Right hindlimb (tissue), 1 donor: Measurements from ENCODE around the gene GRAP2.
"Not testable (repeated sequence)": the region's sequence is repeated elsewhere in the genome, so short reads cannot be mapped to it uniquely, and the experiment has no call there.

Experiments
- DNase-seq: peaks from one replicate; pipeline ENCODE4 v3.0.0-alpha.2; 2018

Gene GRAP2

GRCh38 chr22:39898997-39899396, 1.9 kb upstream of the GRAP2 start:
- DNase-seq, result no peak

DNA sequence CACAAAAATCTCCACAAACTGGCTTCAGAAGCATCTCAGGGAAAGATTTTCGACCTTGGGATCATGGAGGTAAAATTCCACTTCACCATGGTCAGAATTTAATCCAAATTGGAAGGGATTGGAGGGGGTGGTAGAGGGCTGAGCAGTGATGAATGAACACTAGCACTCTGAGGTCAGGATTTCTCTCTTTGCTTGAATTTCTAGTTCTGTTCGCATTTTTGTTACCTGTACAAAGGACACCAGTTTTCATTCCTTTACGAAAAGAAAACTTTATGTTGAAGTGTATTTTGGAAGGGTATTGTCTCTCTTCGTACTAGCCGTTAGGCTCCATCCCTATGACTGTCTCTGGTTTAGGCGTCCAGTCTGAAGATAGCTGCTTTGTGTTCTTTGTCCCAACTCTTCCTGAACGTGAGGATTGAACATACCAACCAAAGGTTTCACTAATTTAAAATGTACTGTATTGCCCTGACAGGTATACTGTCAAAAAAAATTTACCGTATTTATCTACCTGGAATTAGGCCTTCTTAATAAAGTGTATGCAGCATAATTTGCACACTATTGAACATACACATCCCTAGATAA, 772 bp downstream of the GRAP2 start:
- no peak for DNase-seq

GRCh38 chr22:39904024-39904423, 3.1 kb downstream of the GRAP2 start:
- DNase-seq, result not testable (repeated sequence)

DNA sequence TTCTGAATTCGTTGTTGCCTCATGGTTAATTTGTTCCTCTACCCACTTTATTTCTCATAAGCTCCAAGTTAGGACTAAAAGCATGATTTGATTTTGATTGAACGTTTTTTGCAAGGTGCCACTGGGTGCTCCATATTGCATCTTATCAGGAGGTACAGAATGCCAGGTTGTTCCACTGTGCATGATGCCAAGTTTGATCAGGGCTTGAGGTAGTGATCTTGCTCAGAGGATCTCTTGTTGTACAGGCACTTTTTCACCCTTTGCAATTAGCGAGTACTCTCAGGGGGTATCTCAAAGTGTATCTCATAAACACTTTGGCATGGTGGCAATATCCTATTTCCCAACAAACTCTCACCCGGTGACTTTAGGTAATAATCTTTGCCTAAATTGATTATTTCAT, 4.0 kb downstream of the GRAP2 start:
- DNase-seq, result no peak

GRCh38 chr22:39905687-39906086, 4.8 kb downstream of the GRAP2 start:
- no peak for DNase-seq

DNA sequence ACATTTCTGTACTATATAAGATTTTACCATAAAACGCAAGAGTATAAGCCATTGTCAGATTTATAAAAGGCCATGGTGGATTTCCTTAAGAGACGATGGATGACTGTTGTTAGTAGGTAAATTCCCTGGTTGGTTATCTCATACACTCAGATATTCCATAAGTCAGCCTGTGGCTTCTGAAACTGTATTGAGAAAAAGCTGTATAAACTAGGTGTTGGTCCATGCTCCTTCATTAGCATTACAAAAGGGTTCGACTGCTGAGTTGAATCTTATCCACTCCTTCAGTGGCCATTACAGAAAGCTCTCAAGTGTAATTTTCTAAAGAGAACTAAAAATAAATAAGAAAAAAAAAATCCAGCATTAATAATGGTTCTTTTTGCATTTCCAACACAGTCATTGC, 5.3 kb downstream of the GRAP2 start:
- no peak for DNase-seq

DNA sequence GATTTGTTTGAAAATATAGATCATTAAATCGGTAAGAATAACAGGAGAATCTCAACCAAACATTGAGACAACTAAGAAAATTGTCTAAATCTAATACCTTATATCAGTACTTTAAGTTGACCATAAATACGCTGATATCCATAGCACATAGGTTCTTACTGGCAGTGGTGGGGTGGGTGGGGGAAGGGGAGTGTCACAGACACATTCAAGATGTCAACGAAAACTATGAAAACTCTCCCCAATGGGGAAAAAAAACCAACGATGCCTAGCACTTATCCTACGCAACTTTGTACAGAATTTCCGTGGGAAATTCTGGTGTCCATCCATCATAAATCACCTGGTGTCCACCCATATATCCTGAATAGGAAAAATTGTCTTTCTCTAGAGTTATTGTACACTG, 6.2 kb downstream of the GRAP2 start:
- no peak for DNase-seq

DNA sequence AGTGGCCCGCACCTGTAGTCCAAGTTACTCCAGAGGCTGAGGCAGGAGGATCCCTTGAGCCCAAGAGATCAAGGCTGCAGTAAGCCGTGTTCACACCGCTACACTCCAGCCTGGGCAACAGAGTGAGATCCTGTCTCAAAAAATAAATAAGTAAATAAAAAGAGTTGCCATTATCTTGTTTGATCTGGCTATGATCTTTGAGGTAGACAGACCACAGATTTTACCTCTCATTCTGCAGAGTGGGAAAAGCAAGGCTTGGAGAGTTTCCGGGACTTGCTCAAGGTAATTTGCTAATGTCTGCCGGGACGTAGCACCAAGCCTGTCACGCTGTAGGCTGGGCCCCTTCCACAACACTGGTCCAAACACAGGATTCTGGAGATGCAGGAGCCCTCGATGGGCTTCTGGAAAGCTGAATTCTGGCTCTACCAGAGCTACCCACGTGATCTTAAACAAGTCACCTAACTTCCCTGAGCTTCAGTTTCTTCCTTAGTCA, 6.8 kb downstream of the GRAP2 start:
- DNase-seq, result no peak

DNA sequence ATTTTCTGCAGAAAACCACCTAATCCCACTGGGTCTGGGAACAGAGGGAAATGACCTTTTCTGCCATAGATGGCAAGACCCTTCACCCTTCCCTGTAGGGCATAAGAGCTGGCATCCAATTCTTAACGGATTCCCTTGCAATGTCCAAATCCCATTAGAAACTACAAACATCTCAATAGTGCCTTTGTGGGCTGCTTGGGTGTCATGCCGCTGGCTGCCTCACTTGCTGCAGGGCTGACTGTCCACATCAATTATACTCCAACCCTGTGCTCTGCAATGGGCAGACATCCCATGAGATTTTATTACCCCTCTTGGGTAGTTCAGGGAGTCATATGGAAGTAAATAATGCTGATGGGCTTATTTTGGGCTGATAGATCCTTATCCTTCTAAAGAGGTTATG, 7.3 kb downstream of the GRAP2 start:
- no peak for DNase-seq

- no peak for DNase-seq
Measured at GRCh38 chr22:39908737-39909136, 7.9 kb downstream of the GRAP2 start.

- DNase-seq, result no peak
Measured at GRCh38 chr22:39910876-39911613, 10.2 kb downstream of the GRAP2 start.

DNA sequence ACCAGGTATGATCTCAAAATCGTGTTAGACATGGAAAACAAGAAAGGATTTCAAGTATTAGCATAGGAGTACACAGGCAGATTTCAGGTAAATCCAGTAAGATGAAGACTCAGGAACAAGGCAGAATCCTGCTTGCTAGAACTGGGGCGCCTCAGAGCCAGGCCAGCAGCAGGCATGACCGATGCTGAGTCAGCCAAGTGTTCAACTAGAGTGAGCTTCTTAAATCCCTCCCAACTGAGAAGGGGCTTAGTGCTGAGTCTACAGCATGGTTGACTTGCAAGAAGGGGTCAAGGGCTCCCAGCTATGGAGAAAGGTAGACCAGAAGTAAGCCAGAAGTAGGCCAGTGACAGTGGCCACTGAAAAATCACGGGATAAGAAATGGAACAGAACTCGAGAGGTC, 12.4 kb downstream of the GRAP2 start:
- DNase-seq, result no peak

- no peak for DNase-seq
Measured at GRCh38 chr22:39913886-39914285, 13.0 kb downstream of the GRAP2 start.

DNA sequence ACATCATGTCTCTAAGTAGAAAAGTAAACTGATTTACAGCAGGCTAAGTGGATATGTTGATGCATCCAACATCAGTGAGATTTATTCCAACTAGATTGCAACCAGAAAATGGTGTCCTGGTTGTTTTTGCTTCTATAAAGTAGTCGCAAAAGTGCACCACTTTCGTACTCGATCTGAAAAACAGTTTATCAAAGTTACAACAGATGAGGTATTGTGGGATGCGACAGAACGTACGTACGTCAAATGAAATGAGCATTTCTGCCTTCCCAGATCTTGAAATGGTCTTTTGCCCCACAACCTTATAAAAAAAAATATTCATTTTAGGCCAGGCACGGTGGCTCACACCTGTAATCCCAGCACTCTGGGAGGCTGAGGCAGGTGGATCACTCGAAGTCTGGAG, 13.7 kb downstream of the GRAP2 start:
- DNase-seq, result no peak

GRCh38 chr22:39915295-39915726, 14.4 kb downstream of the GRAP2 start:
- no peak for DNase-seq

DNA sequence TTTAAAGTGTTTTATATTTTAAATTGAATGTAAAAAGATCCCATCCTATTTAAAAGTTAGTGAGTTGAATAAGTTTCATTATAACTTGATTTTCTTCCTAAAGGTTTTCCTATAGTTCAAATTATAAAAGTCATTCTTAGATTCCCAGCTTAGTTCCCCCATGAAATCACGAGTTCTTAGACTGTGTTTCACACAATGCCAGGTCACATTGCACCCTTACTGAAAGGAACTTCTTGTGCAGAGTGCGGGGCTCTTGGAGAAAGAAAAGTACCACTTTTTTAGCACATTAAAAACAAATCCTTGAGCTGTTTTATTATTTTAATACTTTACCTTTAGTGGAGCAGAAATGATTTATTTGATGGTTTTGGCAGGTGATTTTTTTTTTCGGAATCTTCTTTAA, 15.6 kb downstream of the GRAP2 start:
- no peak for DNase-seq

DNA sequence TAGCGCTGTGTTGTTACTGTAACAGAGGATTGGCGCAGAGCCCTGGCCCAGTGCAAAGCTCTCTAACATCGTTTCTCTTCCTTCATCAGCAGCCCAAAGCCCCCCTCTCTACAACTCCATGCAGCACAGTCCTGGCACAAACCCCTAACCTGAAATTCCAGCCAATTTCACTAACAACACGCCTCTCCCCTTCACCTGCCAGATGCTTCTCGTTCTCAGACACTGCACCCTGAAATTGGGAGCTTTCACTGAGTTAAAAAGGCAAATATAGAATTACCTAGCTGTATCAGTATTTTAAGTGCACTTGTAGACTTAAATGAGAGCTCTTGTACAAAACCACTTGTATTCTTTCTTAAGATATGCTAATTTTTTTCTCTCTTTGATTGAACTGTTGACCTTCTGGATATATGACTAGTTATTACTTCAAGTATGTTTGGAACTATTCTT, 16.3 kb downstream of the GRAP2 start:
- DNase-seq, result peak; percentile 35

DNA sequence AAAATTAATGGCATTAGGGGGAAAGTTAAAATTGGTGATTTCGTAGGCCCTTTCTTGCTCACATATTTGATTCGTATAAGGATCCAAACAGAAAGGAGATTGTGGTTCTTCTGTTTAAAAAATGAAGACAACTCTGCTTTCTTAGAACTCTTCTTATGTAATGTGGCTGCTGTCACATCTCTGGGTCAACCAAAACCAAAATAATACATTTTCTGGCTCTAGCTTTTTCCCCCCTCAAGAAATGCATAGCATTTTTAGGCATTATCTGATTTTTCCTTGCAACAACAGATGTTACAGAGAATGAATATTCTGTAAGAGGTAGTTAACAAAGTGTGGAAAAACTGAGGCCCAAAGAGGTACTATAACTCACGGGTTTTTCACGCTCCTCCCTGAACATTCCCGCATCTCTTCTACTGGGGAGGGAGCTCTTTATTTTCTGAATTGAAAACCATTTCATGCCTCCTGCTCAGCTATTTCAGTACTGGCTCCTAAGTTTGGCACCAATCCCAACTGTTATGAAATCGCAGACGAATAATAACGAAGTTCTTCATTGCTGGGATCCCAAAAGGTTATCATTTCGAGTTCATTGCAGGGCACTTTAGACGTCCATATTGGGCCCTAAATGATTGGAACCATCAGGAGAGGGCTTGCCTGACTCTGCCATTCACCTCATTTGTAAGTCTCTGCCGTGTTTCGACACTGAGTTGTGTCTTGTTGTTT, 17.1 kb downstream of the GRAP2 start:
- no peak for DNase-seq

- no peak for DNase-seq
Measured at GRCh38 chr22:39920134-39920743, 19.4 kb downstream of the GRAP2 start.

DNA sequence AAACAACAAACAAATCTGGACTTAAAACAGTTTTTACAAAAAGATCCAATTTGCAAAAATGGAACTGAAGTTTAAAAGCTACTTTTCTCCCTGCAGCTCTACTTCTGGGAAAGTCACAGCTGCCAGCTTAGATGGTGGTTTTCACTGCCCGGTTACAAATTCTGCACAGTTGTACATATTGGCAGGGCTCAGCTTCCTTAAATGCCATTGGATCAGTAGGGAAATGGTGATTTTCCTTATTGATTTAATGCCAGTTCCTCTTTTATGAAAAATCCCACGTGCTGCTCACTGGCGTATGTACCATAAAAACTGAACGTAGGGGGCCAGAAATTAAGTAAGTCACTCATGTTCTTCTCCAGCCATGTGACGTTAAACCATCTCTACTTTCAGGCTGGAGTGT, 22.8 kb downstream of the GRAP2 start:
- no peak for DNase-seq

DNA sequence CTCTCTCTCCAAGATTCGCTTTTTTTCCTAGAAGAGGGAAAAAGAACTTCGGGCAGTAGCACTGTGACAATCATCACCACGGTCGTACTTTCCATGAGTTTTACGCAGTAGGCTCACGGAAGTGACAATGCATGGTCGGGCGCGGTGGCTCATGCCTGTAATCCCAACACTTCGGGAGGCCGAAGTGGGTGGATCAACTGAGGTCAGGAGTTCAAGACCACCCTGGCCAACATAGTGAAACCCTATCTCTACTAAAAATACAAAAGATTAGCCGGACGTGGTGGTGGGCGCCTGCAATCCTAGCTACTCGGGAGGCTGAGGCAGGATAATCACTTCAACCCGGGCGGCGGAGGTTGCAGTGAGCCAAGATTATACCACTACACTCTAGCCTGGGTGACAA, 23.4 kb downstream of the GRAP2 start:
- no peak for DNase-seq

- DNase-seq, result no peak
Measured at GRCh38 chr22:39925273-39925672, 24.4 kb downstream of the GRAP2 start.

- no peak for DNase-seq
Measured at GRCh38 chr22:39925909-39926679, 25.2 kb downstream of the GRAP2 start.
